HepG2 (cell line): ENCODE data around the gene NSD1. TPM values are rescaled to one million over a fixed set of nuclear protein-coding genes. Genes with fewer than 3 reads are reported as not detected.
A peak's percentile ranks its signal among the peaks of the same experiment; 100 is the strongest.

Experiments
- ETV6 ChIP-seq: sonication (generic); formaldehyde crosslinking; conservative IDR thresholded peaks from 2 replicates; pipeline ENCODE4 v1.4.0; 2020; ENCODE audit warnings: missing genetic modification reagents
- FOSL2 ChIP-seq: sonication (generic); formaldehyde crosslinking; IDR thresholded peaks from 2 replicates; pipeline ENCODE4 v1.4.0; 2020; ENCODE audit warnings: missing genetic modification reagents
- RFXAP ChIP-seq: sonication (generic); formaldehyde crosslinking; IDR thresholded peaks from 2 replicates; pipeline ENCODE4 v1.4.0; 2020; ENCODE audit warnings: missing genetic modification reagents, borderline replicate concordance
- RXRB ChIP-seq: IDR thresholded peaks from 2 replicates; pipeline ENCODE4 v1.6.1; 2016; ENCODE audit warnings: borderline replicate concordance, missing genetic modification reagents, missing compliant biosample characterization
- SNRNP70 ChIP-seq: fragments of 200-400 bp; formaldehyde crosslinking; IDR thresholded peaks from 2 replicates; pipeline ENCODE4 v1.6.1; 2017; ENCODE audit warnings: mild to moderate bottlenecking, low read depth, low read length, moderate library complexity
- ZFP36L2 ChIP-seq: sonication (generic); formaldehyde crosslinking; IDR thresholded peaks from 2 replicates; pipeline ENCODE4 v1.4.0; 2020; ENCODE audit warnings: missing genetic modification reagents
- ZNF121 ChIP-seq: sonication (generic); formaldehyde crosslinking; IDR thresholded peaks from 2 replicates; pipeline ENCODE4 v1.5.0; 2020; ENCODE audit warnings: mild to moderate bottlenecking, missing genetic modification reagents
- ZNF569 ChIP-seq: sonication (generic); formaldehyde crosslinking; IDR thresholded peaks from 2 replicates; pipeline ENCODE4 v1.5.0; 2020; ENCODE audit warnings: mild to moderate bottlenecking, missing genetic modification reagents, moderate library complexity, borderline replicate concordance
- ZNF614 ChIP-seq: IDR thresholded peaks from 2 replicates; pipeline ENCODE4 v1.6.1; 2018; ENCODE audit warnings: missing biosample characterization, missing genetic modification reagents, inconsistent platforms, borderline replicate concordance
- ZNF780A ChIP-seq: sonication (generic); formaldehyde crosslinking; IDR thresholded peaks from 2 replicates; pipeline ENCODE4 v1.8.0; 2022; ENCODE audit warnings: mild to moderate bottlenecking, missing genetic modification reagents, moderate library complexity
- ZSCAN29 ChIP-seq: sonication (generic); formaldehyde crosslinking; conservative IDR thresholded peaks from 2 replicates; pipeline ENCODE4 v1.4.0; 2020; ENCODE audit warnings: mild to moderate bottlenecking, missing genetic modification reagents
- polyA plus RNA-seq, 8 experiments: library from polyadenylated mRNA; depleted of rRNA in 3 of 8; stranded (reverse) in 7 of 8; unstranded in 1 of 8; fragments of >200 nt; fragmentation: Illumina TruSeq in 4 of 8; extraction: Trizol in 4 of 8; gene quantifications; 2 replicates each; pipeline versions ENCODE4 v1.2.1 to v1.2.3, GENCODE V29; 2011 to 2016; ENCODE audit warnings: low read depth in 4 of 8, missing spikeins in 1 of 8, mixed read lengths in 1 of 8; ENCODE audit not compliant: insufficient read depth in 1 of 8
- total RNA-seq, 5 experiments: library from RNA; depleted of rRNA; stranded (reverse); fragments of >200 nt; fragmentation: Illumina TruSeq; extraction: Trizol; gene quantifications; 2 replicates each; pipeline ENCODE4 v1.2.3, GENCODE V29; 2016; ENCODE audit warnings: low read depth in 1 of 5
- TF ChIP-seq, protein P1 (sequence below): sonication (generic); formaldehyde crosslinking; IDR thresholded peaks from 2 replicates; pipeline ENCODE4 v1.5.1; 2020; ENCODE audit warnings: mild to moderate bottlenecking, missing genetic modification reagents
- TF ChIP-seq, protein P2 (sequence below): sonication (generic); formaldehyde crosslinking; IDR thresholded peaks from 2 replicates; pipeline ENCODE4 v1.4.0; 2020; ENCODE audit warnings: mild to moderate bottlenecking, missing genetic modification reagents
- TF ChIP-seq, protein P3 (sequence below): sonication (generic); formaldehyde crosslinking; IDR thresholded peaks from 2 replicates; pipeline ENCODE4 v1.5.0; 2020; ENCODE audit warnings: missing genetic modification reagents
- TF ChIP-seq, protein P4 (sequence below): sonication (generic); formaldehyde crosslinking; IDR thresholded peaks from 2 replicates; pipeline ENCODE4 v1.5.0; 2020; ENCODE audit warnings: mild to moderate bottlenecking, missing genetic modification reagents, borderline replicate concordance
- TF ChIP-seq, protein P5 (sequence below): sonication (generic); formaldehyde crosslinking; IDR thresholded peaks from 2 replicates; pipeline ENCODE4 v1.5.0; 2020; ENCODE audit warnings: missing genetic modification reagents
- TF ChIP-seq, protein P6 (sequence below): sonication (generic); formaldehyde crosslinking; IDR thresholded peaks from 2 replicates; pipeline ENCODE4 v1.4.0; 2020; ENCODE audit warnings: mild to moderate bottlenecking, missing genetic modification reagents

NSD1 gene
- total and polyA plus RNA-seq, 2 of the 13 experiments (the other 11 are each of a cell fraction or from before 2014, with no cell fraction given), result 0.01 to 0.09 TPM

DNA sequence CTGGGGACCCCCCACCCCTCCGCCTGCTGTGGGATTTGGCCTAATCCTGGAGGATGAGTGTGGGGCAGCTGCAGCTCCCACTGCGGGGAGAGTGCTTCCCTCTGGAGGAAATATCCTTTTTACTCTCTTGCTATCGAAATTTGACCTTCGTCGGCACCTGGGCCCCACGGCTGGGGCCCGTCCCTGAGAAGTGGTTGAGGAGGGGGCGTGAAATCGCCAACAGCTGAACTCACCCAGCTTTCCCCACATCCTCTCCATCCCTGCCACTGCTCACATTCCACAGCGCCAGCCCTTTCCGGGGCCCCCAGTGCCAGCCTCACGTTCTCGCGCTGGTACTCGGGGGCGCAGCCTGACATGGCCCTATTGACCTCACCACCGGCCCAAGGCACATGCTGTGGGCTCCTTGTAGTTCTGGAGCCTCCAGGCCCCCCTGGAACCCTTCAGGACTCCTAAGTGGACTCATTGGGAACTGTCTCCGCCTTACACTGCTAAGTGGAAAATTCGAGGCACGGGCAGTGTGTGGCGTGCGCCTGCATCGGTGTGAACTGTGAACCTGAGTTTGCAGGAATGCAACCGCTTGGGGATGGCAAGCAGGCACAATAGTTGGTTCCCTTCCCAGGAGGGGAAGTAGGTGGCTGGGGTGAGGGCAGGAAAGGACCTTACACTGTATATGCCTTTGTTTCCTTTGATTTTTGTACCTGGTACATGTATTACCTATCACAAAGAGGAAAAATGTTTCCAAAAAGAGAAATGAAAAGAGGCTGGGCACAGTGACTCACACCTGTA lies 27.7 kb upstream of the NSD1 start (continued):
- TF ChIP-seq, protein P1, sequence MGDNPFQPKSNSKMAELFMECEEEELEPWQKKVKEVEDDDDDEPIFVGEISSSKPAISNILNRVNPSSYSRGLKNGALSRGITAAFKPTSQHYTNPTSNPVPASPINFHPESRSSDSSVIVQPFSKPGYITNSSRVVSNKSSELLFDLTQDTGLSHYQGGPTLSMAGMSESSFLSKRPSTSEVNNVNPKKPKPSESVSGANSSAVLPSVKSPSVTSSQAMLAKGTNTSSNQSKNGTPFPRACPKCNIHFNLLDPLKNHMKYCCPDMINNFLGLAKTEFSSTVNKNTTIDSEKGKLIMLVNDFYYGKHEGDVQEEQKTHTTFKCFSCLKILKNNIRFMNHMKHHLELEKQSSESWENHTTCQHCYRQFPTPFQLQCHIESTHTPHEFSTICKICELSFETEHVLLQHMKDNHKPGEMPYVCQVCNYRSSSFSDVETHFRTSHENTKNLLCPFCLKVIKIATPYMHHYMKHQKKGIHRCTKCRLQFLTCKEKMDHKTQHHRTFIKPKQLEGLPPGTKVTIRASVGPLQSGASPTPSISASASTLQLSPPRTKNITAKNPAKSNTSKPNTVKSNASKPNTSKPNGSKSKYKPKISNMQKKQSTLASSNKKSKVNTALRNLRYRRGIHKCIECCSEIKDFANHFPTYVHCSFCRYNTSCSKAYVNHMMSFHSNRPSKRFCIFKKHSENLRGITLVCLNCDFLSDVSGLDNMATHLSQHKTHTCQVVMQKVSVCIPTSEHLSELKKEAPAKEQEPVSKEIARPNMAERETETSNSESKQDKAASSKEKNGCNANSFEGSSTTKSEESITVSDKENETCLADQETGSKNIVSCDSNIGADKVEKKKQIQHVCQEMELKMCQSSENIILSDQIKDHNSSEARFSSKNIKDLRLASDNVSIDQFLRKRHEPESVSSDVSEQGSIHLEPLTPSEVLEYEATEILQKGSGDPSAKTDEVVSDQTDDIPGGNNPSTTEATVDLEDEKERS, result no peak
- TF ChIP-seq ZFP36L2 (CRISPR knock-in tag) (no peak), ZNF121 (CRISPR knock-in tag) (no peak), FOSL2 (CRISPR knock-in tag) (peak; percentile 25; the same call in 1 of the 2 replicates), ZNF614 (CRISPR knock-in tag) (no peak; the same call in 1 of the 2 replicates), RFXAP (CRISPR knock-in tag) (no peak; the same call in 1 of the 2 replicates), ZNF569 (CRISPR knock-in tag) (no peak), ZSCAN29 (CRISPR knock-in tag) (no peak; the same call in 1 of the 2 replicates), RXRB (CRISPR knock-in tag) (no peak), SNRNP70 (no peak), ZNF780A (CRISPR knock-in tag) (no peak), ETV6 (CRISPR knock-in tag) (no peak)
- TF ChIP-seq, protein P2, sequence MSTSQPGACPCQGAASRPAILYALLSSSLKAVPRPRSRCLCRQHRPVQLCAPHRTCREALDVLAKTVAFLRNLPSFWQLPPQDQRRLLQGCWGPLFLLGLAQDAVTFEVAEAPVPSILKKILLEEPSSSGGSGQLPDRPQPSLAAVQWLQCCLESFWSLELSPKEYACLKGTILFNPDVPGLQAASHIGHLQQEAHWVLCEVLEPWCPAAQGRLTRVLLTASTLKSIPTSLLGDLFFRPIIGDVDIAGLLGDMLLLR (CRISPR knock-in tag), result peak; percentile 44; the same call in 1 of the 2 replicates
- TF ChIP-seq, protein P3, sequence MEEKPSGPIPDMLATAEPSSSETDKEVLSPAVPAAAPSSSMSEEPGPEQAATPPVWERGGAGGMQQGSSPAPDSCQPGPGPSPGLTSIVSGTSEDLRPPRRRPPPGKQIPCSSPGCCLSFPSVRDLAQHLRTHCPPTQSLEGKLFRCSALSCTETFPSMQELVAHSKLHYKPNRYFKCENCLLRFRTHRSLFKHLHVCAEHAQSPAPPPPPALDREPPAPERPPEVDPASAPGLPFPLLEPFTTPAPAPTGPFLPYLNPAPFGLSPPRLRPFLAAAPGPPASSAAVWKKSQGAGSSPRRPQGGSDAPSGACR (CRISPR knock-in tag), result no peak
- TF ChIP-seq, protein P4, sequence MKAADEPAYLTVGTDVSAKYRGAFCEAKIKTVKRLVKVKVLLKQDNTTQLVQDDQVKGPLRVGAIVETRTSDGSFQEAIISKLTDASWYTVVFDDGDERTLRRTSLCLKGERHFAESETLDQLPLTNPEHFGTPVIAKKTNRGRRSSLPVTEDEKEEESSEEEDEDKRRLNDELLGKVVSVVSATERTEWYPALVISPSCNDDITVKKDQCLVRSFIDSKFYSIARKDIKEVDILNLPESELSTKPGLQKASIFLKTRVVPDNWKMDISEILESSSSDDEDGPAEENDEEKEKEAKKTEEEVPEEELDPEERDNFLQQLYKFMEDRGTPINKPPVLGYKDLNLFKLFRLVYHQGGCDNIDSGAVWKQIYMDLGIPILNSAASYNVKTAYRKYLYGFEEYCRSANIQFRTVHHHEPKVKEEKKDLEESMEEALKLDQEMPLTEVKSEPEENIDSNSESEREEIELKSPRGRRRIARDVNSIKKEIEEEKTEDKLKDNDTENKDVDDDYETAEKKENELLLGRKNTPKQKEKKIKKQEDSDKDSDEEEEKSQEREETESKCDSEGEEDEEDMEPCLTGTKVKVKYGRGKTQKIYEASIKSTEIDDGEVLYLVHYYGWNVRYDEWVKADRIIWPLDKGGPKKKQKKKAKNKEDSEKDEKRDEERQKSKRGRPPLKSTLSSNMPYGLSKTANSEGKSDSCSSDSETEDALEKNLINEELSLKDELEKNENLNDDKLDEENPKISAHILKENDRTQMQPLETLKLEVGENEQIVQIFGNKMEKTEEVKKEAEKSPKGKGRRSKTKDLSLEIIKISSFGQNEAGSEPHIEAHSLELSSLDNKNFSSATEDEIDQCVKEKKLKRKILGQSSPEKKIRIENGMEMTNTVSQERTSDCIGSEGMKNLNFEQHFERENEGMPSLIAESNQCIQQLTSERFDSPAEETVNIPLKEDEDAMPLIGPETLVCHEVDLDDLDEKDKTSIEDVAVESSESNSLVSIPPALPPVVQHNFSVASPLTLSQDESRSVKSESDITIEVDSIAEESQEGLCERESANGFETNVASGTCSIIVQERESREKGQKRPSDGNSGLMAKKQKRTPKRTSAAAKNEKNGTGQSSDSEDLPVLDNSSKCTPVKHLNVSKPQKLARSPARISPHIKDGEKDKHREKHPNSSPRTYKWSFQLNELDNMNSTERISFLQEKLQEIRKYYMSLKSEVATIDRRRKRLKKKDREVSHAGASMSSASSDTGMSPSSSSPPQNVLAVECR (CRISPR knock-in tag), result no peak
- TF ChIP-seq, protein P5, sequence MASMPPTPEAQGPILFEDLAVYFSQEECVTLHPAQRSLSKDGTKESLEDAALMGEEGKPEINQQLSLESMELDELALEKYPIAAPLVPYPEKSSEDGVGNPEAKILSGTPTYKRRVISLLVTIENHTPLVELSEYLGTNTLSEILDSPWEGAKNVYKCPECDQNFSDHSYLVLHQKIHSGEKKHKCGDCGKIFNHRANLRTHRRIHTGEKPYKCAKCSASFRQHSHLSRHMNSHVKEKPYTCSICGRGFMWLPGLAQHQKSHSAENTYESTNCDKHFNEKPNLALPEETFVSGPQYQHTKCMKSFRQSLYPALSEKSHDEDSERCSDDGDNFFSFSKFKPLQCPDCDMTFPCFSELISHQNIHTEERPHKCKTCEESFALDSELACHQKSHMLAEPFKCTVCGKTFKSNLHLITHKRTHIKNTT, result no peak
- TF ChIP-seq, protein P6, sequence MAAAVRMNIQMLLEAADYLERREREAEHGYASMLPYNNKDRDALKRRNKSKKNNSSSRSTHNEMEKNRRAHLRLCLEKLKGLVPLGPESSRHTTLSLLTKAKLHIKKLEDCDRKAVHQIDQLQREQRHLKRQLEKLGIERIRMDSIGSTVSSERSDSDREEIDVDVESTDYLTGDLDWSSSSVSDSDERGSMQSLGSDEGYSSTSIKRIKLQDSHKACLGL (CRISPR knock-in tag), result no peak; the same call in 1 of the 2 replicates
